GM19452 (cell line): Measurements from ENCODE around the gene ZSWIM3.
"Not testable (repeated sequence)": the region's sequence is repeated elsewhere in the genome, so short reads cannot be mapped to it uniquely, and the experiment has no call there.

Source experiments
- ATAC-seq: cut with Tn5 transposase; IDR thresholded peaks from one replicate; pipeline ENCODE4 v1.9.1; 2021; ENCODE audit not compliant: unreplicated experiment

The ZSWIM3 gene

GRCh38 chr20:45890077-45890984, 32.9 kb downstream of the ZSWIM3 start:
- no peak for ATAC-seq

- peak; percentile 73 for ATAC-seq
These were observed 33.9 kb downstream of the ZSWIM3 start, which contains the start of the genes CTSA and NEURL2 for GRCh38 chr20:45890985-45891983. TSS of gene CTSA (plus strand) at chr20:45891335. CDS start at chr20:45891569, 234 bp downstream. TSS of gene NEURL2 (minus strand) at chr20:45891208. CDS start at chr20:45890991, 217 bp downstream.

- no peak for ATAC-seq
These were observed 34.8 kb downstream of the ZSWIM3 start for GRCh38 chr20:45892049-45892825.

- ATAC-seq, result no peak
These were observed 35.5 kb downstream of the ZSWIM3 start for GRCh38 chr20:45892828-45893500.

GRCh38 chr20:45893831-45894230, 36.4 kb downstream of the ZSWIM3 start:
- no peak for ATAC-seq

- no peak for ATAC-seq
These were observed 37.4 kb downstream of the ZSWIM3 start for GRCh38 chr20:45894797-45895196.

- ATAC-seq, result no peak
These were observed 39.3 kb downstream of the ZSWIM3 start for GRCh38 chr20:45896641-45897161.

GRCh38 chr20:45897289-45897688, 39.9 kb downstream of the ZSWIM3 start:
- ATAC-seq, result no peak

- ATAC-seq, result no peak
These were observed 40.3 kb downstream of the ZSWIM3 start for GRCh38 chr20:45897692-45898091.

GRCh38 chr20:45898285-45898684, 40.9 kb downstream of the ZSWIM3 start:
- no peak for ATAC-seq

GRCh38 chr20:45899046-45899835, 41.8 kb downstream of the ZSWIM3 start:
- no peak for ATAC-seq

- not testable (repeated sequence) for ATAC-seq
These were observed 43.9 kb downstream of the ZSWIM3 start for GRCh38 chr20:45901332-45901731.

GRCh38 chr20:45902199-45902701, 44.8 kb downstream of the ZSWIM3 start:
- no peak for ATAC-seq

- ATAC-seq, result no peak
These were observed 47.4 kb downstream of the ZSWIM3 start for GRCh38 chr20:45904583-45905504.

- ATAC-seq, result no peak
These were observed 48.2 kb downstream of the ZSWIM3 start for GRCh38 chr20:45905505-45906079.

GRCh38 chr20:45907219-45907948, 50.0 kb downstream of the ZSWIM3 start:
- no peak for ATAC-seq

- ATAC-seq, result no peak
These were observed 50.7 kb downstream of the ZSWIM3 start for GRCh38 chr20:45908084-45908483.
